Peyer's patch (tissue), 4 donors: ENCODE data around the gene LDLRAD3. TPM values are rescaled to one million over a fixed set of nuclear protein-coding genes. Genes with fewer than 3 reads are reported as not detected.

ENCODE experiments used
- DNase-seq, 3 donors: peaks; one replicate each; pipeline ENCODE4 v3.0.0-alpha.2; 2017 to 2019
- H3K27ac ChIP-seq, 4 donors: fragments of 200-600 bp; sonication (generic); one replicate each; pipeline ENCODE4 v1.5.1; 2016 to 2019
- H3K27me3 ChIP-seq, 2 donors: fragments of 200-600 bp; sonication (generic); one replicate each; pipeline ENCODE4 v1.5.1; 2019
- H3K36me3 ChIP-seq, 3 donors: fragments of 200-600 bp; sonication (generic); one replicate each; pipeline ENCODE4 v1.5.1; 2016 to 2019
- H3K4me1 ChIP-seq, 4 donors: fragments of 200-600 bp; sonication (generic); one replicate each; pipeline ENCODE4 v1.5.1; 2016 to 2019
- H3K4me3 ChIP-seq, 4 donors: fragments of 200-600 bp; sonication (generic); 1 replicate in 3 of 4; 2 replicates in 1 of 4; pipeline ENCODE4 v1.5.1; 2016 to 2019; ENCODE audit warnings: mild to moderate bottlenecking in 1 of 4
- H3K9me3 ChIP-seq, 4 donors: fragments of 200-600 bp; sonication (generic); one replicate each; pipeline ENCODE4 v1.5.1; 2016 to 2019; ENCODE audit warnings: mild to moderate bottlenecking in 1 of 4
- CTCF ChIP-seq, 6 experiments: fragments of 450-650 bp in 4 of 6; fragments of 200-600 bp in 2 of 6; sonication (generic) in 1 of 6; IDR thresholded peaks; one replicate each; pipeline ENCODE4 v1.5.1; 2017 to 2019; ENCODE audit warnings: antibody characterized with exemption in 6 of 6, mild to moderate bottlenecking in 3 of 6, moderate library complexity in 1 of 6
- POLR2A ChIP-seq, 2 donors: fragments of 450-650 bp; IDR thresholded peaks; one replicate each; pipeline ENCODE4 v1.5.1; 2017; ENCODE audit warnings: antibody characterized with exemption in 2 of 2, mild to moderate bottlenecking in 2 of 2, moderate library complexity in 2 of 2
- total RNA-seq, 4 donors: library from RNA; depleted of rRNA; stranded (reverse); fragments of >200 nt; gene quantifications; one replicate each; pipeline ENCODE4 v1.1.0, GENCODE V29; 2016

The LDLRAD3 gene
- total RNA-seq, 4 donors from 2014 or later, result 1.2 to 14.0 (median 4.8) TPM

DNA sequence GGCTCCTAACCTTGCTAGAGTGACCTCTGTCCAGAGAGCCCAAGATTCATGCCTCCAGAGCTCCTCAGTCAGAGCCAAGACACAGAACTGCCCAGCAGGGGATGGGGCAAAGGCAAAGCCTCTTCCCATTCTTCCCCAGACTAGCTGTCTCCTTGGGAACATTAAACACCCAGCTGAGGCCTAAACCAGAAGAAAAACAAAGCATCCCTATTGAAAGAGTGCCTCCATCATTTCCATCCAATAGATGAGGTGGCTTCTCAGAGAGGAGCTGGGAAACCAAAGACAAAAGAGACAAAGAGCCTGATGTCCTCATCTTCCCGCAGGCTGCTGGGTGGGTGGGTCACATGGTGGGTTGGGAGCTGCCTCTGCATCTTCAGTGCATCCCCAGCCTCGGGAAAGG is 308.0 kb downstream of the LDLRAD3 start:
- TF ChIP-seq POLR2A (IDR thresholded peaks at IDR 0.05) (no peak), CTCF (IDR thresholded peaks at IDR 0.05) (no peak)
- no peaks in the 10 kb centered on the region for H3K27me3 ChIP-seq
- DNase-seq, result no peak
- H3K27ac ChIP-seq, result no peak overlapping the region
- H3K4me3 ChIP-seq, result no peak overlapping the region
- no peaks in the 10 kb centered on the region for H3K36me3 ChIP-seq
- no peaks in the 10 kb centered on the region for H3K4me1 ChIP-seq
- no peaks in the 10 kb centered on the region for H3K9me3 ChIP-seq

- no peaks in the 10 kb centered on the region for H3K4me1 ChIP-seq
- H3K4me3 ChIP-seq, result no peak overlapping the region
- H3K27ac ChIP-seq, result no peak overlapping the region
- no peaks in the 10 kb centered on the region for H3K9me3 ChIP-seq
- TF ChIP-seq CTCF (IDR thresholded peaks at IDR 0.05) (no peak), POLR2A (IDR thresholded peaks at IDR 0.05) (no peak)
- no peaks in the 10 kb centered on the region for H3K36me3 ChIP-seq
- DNase-seq, result no peak
- no peaks in the 10 kb centered on the region for H3K27me3 ChIP-seq
These were observed 309.4 kb downstream of the LDLRAD3 start for GRCh38 chr11:36253238-36253637.

- no peaks in the 10 kb centered on the region for H3K27me3 ChIP-seq
- TF ChIP-seq CTCF (IDR thresholded peaks at IDR 0.05) (no peak), POLR2A (IDR thresholded peaks at IDR 0.05) (no peak)
- H3K36me3 ChIP-seq, result no peaks in the 10 kb centered on the region
- no peaks in the 10 kb centered on the region for H3K4me1 ChIP-seq
- no peak overlapping the region for H3K4me3 ChIP-seq
- DNase-seq, result no peak
- no peaks in the 10 kb centered on the region for H3K9me3 ChIP-seq
- H3K27ac ChIP-seq, result no peak overlapping the region
These were observed 310.9 kb downstream of the LDLRAD3 start for GRCh38 chr11:36254713-36255112.

- Histone ChIP-seq H3K27me3 (no peaks in the 10 kb centered on the region), H3K4me3 (no peak overlapping the region), H3K4me1 (no peaks in the 10 kb centered on the region), H3K27ac (no peak overlapping the region), H3K9me3 (no peaks in the 10 kb centered on the region), H3K36me3 (no peaks in the 10 kb centered on the region)
- DNase-seq, result no peak
- TF ChIP-seq CTCF (IDR thresholded peaks at IDR 0.05), result no peak
- TF ChIP-seq POLR2A (IDR thresholded peaks at IDR 0.05), result no peak
These were observed 313.5 kb downstream of the LDLRAD3 start for GRCh38 chr11:36257351-36257750.

DNA sequence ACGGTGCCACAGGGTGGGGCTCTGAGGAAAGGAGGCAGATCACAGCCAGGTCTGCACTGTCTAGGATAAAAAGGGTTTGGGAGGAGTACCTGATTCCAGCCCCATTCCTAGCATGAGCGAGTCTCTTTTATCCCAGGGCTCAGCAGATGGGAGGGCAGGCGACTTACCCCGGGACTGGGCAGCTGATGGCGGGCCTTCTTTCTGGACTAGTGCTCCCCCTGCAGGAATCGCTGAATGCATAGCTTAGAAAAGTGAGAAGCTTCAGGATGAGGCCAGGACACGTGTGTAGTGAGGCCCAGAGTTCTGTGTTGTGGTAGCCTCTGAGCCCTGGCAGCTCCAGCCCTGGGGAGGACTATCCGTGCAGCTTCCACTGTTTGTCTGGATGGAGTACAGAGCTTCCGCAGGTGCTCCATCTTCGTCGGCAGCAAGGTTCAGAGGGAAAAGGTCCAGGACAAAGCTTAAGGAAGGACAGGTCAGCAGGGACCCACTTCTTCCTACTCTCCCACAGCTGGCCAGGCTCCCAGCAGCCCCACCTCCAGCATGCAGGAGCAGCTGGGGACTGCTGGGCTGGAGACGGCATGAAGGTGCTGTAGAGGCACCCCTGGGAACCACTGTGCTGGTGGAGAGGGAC is 315.0 kb downstream of the LDLRAD3 start:
- no peaks in the 10 kb centered on the region for H3K9me3 ChIP-seq
- DNase-seq, result no peak
- no peaks in the 10 kb centered on the region for H3K36me3 ChIP-seq
- TF ChIP-seq CTCF (IDR thresholded peaks at IDR 0.05), result peak in 4 of 6 experiments; percentile 22 to 50 (median 44)
- no peak for TF ChIP-seq POLR2A (IDR thresholded peaks at IDR 0.05)
- no peaks in the 10 kb centered on the region for H3K27me3 ChIP-seq
- no peak overlapping the region for H3K27ac ChIP-seq
- no peaks in the 10 kb centered on the region for H3K4me1 ChIP-seq
- H3K4me3 ChIP-seq, result no peak overlapping the region

GRCh38 chr11:36261094-36261493 is 317.2 kb downstream of the LDLRAD3 start:
- no peak for TF ChIP-seq POLR2A (IDR thresholded peaks at IDR 0.05)
- no peak for TF ChIP-seq CTCF (IDR thresholded peaks at IDR 0.05)
- H3K4me3 ChIP-seq, result no peak overlapping the region
- H3K4me1 ChIP-seq, result no peaks in the 10 kb centered on the region
- no peaks in the 10 kb centered on the region for H3K36me3 ChIP-seq
- H3K27me3 ChIP-seq, result no peaks in the 10 kb centered on the region
- no peak for DNase-seq
- no peak overlapping the region for H3K27ac ChIP-seq
- H3K9me3 ChIP-seq, result no peaks in the 10 kb centered on the region
